C1 segment of cervical spinal cord (tissue), 14 donors: Measurements from ENCODE around the gene SENP5.

Experiments
- DNase-seq, 14 donors: peaks; one replicate each; lab custom pipeline; 2025; lab: John Stamatoyannopoulos, UW

Gene SENP5

DNA sequence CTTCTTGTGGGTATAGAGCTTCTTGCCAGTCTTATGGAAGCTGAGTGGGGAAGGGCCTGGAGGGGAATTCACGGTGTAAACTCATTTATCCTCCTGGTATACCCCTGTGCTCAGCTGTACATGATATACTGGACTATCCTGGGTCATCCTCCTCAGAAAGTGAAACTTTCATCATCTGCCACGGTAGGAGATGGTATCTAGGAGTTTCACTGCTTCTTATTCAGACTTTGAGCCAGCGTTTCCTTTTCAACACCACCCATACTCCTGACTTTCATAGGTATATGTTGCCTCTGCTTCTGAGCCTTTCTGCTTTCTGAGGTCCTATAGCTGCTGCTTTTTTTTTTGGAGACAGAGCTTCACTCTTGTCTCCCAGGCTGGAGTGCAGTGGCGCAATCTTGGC, 15.6 kb downstream of the SENP5 start:
- no peak for DNase-seq

DNA sequence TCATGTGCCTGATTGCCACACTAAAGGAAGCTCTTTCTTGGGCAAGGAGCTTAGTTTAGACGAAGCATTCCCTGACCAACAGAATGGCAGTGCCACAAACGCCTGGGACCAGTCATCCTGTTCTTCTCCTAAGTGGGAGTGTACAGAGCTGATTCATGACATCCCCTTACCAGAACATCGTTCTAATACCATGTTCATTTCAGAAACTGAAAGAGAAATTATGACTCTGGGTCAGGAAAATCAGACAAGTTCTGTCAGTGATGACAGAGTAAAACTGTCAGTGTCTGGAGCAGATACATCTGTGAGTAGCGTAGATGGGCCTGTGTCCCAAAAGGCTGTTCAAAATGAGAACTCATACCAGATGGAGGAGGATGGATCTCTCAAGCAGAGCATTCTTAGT, 18.4 kb downstream of the SENP5 start:
- DNase-seq: no peak

DNA sequence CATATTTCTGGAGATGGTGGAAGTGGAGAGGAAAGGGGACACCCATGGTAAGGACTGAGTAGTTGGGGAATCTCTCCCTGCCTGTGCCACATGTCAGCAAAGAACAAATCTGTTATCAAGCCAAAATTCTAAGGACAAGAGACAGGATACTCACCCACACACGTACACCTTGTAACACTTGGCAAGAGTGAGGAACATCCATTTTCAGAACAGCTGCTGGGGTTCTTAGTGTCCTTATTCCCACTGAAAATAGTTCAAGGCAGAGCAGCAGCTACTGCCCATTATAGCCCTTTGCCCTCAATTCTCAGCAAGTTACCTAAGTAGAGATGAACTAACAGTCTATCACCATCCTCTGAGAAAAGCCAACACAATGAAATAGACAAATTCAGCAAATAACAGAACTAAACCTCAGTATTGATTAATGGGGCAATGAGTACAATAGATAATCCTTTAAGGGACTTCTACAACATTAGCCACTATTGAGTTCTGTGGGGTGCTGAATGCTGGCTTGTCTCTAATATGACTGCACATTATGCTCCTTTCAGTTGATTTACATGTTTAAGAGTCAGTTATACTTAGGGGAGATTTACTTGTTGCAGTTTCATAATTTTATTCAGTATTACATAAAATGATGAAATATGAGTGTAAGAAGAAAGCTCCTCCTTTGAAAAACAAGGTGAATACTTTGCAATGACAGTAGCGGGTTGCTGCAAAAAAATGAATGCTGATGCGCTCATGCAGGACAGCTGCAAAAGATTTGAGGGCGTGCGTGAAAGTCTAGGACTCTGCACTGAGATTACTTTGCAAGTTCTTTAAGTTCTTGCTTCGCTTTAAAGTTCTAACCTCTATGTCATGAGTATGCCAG, 22.4 kb downstream of the SENP5 start:
- DNase-seq: no peak

DNA sequence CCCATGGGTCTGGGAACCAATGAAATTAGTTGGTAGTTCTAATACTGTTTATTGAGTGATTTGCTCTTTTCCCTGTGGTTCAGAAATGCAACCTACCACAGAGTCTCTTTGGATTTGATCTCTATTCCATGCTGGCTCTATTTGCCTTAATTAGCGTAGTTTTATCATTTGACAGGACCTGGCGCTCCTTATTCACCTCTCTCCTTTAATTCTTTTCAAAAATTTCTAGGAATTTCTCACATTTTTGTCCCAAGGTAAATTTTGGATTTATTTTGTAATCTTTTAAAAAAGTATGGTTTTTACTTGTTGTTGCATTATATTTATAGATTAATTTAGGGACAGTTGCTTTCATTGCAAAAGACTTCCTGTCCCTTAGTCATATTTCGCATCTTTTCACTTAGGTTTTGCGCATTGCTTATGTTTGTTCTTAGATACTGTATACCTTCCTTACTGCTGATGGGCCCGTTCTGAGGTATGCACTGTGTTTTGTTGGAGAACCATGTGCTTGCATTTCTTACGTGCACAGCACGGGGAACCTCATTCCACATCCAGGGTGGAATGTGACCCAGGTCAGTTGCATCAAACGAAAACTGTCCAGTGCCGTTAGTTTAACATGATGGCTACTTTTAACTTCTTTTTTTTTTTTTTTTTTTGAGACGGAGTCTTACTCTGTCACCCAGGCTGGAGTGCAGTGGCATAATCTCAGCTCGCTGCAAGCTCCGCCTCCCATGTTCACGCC, 27.0 kb downstream of the SENP5 start:
- no peak for DNase-seq

DNA sequence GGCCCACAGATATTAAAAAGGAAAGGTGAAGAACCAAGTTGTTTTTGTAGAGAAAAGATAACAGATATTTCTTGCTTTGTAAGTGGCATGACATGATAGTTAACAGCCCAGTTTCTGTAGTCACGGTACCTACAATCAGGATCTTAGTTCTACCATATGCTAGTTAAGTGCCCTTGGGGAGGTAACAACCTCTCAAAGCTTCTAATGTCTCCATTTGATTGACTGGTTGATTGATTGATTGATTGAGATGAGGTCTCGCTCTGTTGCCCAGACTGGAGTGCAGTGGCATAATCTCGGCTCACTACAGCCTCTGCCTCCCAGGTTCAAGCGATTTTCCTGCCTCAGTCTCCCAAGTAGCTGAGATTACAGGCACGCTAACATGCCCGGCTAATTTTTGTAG, 28.5 kb downstream of the SENP5 start:
- DNase-seq: no peak

DNA sequence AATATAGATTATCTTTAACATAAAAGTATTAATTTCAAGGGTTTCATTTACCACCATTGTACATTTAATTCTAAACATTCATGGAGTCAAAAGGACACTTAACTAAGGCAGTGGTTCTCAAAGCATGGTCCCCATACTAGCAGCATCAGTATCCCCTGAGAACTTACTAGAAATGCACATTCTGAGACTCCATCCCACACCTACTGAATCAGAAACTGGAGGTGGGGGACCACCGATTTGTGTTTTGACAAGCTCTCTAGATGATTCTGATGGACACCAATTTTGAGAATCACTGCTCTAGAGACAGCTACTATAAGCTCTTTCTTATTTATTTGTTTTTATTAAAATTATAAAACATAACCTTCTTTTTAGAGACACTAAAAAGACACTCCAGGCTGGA, 34.0 kb downstream of the SENP5 start:
- DNase-seq: no peak

DNA sequence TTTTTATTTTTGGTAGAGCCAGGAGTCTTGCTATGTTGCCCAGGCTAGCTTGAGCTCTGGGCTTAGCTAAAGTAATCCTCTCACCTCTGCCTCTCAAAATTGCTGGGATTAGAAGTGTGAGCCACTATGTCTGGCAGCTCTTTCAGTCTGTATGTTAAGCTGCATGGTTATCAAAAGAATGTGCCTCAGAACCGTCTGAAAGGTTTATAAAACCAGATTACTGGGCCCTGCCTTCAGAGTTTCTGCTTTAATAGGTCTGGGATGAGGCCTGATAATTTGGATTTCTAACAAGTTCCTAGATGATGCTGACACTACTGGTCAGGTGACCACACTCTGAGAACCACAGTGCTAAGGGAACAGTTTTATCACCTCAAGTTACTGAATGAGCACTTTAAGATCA, 34.6 kb downstream of the SENP5 start:
- DNase-seq: no peak

DNA sequence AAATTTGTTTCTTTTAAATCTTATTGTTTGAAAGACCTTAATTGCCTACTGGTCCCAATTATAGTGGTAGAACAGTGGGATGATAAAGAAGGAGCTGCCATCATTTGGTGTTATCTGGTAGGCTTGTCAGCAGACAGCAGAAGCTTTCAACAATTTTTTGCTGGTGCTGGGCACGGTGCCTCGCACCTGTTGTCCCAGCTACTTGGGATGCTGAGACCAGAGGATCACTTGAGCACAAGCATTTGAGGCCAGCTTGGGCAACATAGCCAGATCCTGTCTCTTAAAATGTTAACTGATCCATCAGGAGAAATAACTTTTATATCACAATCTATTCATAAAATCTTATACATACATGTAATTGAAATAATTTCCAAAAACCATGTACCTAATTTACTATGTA, 36.0 kb downstream of the SENP5 start:
- DNase-seq: no peak

DNA sequence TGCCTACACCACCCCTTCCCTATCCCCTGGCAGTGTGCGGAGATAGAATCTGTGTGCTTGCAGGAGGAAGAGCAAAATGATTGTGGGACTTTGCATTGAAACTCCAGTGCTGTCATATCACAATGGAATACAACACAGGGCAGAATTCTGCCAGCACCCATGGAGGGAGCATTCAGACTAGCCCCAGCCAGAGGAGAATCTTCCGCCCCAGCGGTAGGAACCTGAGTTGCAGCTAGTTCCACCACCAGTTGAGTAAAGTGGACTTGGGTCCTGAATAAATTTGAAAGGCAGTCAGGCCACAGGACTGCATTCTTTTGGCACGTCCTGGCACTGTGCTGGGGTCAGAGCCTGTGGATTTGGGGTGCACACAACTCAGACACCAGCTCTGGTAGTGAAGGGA, 47.1 kb downstream of the SENP5 start:
- no peak for DNase-seq

DNA sequence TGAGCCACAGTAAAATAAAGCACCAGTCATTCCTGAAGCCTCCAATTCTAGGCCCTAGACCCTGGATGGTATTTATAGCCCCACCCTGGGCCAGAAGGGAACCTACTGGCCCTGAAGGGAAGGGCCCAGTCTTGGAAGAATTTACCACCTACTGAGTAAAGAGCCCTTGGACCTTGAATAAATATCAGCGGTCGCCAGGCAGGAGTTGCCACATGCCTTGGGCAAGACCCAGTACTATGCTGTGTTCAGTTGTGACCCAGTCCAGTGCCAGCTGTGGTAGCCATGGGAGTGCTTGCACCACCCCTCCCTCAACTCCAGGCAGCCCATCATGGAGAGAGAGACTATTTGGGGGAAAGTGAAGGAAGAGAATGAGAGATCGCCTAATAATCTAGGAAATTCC, 47.7 kb downstream of the SENP5 start:
- no peak for DNase-seq

DNA sequence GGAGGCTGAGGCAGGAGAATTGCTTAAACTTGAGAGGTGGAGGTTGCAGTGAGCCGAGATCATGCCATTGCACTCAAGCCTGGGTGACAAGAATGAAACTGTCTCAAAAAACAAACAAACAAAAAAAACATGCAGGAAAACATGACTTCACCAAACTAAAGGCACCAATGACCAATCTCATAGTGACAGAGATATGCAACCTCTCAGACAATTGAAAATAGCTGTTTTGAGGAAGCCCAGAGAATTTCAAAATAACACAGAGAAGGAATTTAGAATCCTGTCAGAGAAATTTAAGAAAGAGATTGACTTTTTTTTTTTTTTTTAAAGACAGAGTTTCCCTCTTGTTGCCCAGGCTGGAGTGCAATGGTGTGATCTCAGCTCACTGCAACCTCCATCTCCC, 48.5 kb downstream of the SENP5 start:
- DNase-seq: no peak

DNA sequence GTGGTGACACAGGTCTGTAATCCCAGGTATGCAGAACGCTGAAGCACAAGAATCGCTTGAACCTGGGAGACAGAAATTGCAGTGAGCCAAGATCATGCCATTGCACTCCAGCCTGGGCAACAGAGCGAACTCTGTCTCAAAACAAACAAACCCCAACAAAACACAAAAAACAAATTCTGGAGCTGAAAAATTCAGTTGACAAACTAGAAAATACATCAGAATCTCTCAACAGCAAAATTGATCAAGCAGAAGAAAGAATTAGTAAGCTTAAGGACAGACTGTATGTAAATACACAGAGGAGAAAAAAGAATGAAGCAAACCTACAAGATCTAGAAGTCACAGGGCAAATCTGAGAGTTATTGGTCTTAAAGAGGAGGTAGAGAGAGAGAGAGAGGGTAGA, 49.3 kb downstream of the SENP5 start:
- no peak for DNase-seq

DNA sequence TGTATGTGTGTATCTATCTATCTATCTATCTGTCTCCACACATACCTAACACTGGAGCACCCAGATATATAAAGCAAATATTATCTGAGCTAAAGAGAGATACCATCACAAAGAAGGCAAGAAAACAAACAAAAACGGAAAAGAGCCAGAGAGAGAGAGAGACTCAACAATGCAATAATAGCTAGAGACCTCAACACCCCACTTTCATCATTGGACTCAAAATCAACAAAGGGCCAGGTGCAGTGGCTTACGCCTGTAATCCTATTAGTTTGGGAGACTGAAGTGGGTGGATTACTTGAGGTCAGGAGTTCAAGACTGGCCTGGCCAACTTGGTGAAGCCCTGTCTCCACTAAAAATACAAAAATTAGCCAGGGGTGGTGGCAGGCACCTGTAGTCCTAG, 51.2 kb downstream of the SENP5 start:
- DNase-seq: no peak

DNA sequence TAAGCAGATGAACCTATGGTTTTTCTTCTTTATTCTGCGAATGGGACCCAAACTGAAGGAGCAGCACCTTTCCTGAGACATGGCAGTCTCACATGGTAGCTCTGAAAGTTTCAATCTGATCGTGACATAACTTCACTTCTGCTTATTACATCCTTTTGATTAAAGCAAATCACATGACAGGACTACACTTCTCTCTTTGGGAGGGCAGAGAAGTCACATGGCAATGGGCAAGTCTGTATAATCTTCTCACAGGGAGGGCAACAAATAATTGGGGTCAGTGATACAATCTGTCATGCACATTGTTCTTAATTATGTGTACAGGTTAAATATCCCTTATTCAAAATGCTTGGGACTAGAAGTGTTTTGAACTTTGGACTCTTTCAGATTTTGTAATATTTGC, 53.0 kb downstream of the SENP5 start:
- no peak for DNase-seq

DNA sequence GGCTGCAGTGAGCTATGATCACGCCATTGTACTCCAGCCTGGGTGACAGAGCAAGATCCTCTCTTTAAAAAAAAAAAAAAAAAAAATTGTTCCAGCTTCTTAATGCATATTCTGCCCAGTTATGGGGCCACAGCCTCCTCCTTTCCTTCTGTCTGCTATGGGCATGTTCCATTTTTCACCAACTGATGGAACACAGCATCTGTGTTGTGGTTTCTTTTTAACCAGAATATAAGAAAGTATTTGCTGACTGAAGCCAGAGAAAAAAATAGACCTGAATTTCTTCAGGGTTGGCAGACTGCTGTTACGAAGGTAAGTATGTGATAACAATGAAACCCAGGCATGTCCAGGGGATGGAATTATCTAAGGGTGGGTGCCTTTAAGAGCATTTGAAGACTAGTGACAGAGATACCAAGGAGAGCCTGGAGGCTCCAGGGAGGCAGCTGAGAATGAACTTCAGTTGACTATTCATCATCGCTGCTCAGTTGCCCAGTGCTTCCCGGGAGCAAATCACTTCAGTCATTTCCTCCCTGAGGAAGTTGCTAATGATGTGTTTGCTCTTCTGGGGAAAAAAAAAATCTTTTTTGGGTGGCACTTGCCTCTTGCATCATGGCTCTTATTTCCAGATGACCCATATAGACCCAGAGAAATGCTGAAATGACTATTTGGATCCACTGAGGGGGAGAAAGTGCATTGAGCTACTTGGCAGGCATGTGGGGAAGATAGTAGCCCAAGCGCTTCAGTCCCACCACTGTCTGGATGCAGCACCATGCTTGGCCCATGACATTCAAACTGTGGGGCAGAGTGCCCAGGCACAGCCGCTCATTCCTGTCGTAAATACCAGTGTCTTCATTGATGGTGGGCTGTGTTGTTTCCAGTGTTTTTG, 60.1 kb downstream of the SENP5 start:
- DNase-seq: no peak

DNA sequence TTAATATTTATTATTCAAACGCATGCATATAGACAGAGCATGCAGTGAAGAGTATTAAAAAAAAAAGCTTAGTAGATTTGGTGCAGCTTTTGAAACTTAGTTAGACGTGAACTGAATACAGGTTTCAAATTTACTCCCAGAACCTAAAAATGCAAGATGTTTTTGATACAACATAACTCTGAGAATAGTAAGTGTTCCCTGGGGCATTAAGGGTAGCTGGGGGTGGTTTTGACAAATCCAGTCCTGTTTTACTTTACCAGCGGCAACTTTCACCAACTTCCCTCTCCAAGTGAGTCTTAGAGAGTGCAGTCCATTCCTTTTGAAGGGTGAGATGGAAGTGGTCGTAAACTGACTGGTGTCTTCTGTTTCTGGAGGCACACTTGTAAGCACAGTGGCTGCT, 63.4 kb downstream of the SENP5 start:
- no peak for DNase-seq

DNA sequence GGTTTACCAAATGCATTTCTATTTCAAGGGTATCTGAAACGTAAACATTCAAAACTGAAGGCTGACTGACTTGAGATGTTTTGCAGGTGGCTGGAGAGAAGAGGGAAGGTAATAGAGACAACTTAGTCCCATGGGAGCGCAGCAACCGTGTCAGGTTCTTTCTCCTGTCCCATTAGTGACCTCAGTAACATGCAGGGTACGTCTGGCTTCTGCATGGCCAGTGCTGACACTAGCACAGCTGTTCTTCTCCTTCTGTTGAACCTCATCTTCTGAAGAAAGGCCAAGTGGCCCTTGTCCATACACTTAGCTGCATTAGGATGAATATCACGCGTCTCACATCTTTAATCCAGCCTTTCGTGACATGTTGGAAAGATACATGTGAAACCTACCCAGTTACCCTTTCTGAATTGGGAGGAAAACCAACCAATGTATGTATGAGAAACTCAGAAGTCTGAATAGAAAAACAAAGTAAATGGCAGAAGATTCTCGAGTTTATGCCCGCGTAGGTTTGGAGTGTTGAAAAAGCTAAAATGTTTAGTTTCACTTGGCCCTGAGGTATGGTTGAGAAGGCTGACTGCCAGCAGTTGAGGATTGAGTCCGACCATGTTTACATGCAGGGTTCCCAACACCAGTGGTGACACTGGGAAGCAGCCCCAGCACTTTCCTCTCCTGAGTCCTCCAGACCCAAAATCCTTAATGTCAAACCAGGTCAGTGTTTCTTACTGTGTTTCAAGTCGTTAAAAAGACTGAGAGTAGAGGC, 64.3 kb downstream of the SENP5 start:
- no peak for DNase-seq

DNA sequence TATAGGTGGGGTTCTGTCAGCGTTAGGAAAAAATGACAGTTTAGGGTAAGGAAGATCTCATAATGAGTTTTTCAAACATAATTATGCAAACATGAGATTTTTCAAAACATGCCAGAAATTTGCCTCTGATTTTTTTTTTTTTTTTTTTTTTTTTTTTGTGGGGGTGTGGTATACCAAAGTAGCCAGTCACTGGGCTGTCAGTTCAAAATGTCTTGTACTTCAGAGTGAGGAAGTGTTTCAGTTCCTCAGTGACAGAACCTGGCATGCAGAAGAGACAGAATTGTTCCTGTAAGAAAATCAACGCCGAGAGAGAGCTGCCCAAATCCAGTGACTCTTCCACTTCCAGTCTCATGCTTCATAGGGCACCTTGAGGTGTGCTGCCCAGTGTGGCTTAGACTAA, 64.9 kb downstream of the SENP5 start:
- DNase-seq: no peak

DNA sequence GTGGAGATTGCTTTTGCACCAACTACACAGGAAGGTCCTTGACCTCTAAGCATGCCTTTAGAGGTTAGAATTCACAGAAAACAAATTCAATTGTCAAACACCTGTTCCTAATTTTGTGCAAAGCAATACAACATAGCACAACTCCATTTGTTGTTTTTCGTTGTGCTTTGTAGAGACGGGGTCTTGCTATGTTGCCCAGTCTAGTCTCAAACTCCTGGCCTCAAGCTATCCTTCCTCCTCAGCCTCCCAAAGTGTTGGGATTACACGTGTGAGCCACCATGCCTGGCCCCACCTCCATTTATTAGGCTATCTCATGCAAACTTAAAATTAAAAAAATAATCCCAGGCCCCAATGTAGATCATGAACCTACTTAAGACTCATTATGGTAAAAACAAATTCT, 68.6 kb downstream of the SENP5 start:
- no peak for DNase-seq

DNA sequence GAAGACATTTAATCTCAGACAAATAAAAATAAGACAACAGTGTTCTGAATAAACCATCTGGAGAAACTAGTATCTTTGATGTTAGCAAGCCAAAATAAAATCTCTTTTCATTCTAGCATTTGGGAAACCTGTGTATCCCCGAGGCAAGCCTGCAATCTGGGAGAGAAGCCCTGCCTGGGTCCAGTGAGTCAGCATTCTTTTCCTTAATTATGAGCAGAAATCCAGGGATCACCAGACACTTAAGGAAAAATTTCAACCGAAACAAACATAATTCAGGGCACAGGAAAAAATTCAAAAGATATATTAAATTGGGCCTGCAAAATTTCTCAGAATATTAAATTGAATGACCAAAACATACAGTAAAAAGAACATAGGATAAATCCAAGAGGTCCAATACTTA, 70.4 kb downstream of the SENP5 start:
- no peak for DNase-seq

DNA sequence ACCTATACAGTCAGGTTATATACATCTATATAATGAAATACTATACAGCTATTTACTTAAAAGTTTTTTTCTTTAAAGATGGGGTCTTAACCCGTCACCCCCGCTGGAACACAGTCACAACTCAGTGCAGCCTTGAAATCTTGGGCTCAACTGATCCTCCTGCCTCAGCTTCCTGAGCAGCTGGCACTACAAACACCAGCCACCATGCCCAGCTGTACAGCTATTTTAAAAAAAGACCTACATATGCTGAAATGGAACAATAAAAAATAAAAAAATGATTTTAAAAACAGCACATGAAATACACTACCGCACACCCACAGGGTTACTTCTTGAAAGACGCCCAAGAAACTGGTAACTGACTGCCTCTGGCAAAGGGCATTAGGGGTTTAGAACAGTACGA, 70.9 kb downstream of the SENP5 start:
- DNase-seq: no peak
